Endothelial cell (in vitro differentiated cells): ENCODE results near the gene CYSLTR2. TPM values are rescaled to one million over a fixed set of nuclear protein-coding genes. Genes with fewer than 3 reads are reported as not detected.

Experiments
- total RNA-seq: library from RNA; stranded (reverse); fragmentation: NEBNext Ultra II Directional; extraction: Animal tissue kit (Norgen Biotek cat#: 25700); gene quantifications from one replicate; pipeline ENCODE4 v1.2.1, GENCODE V29; 2021; ENCODE audit not compliant: unreplicated experiment

CYSLTR2 gene
- total RNA-seq, 1 donor from 2014 or later, result not detected

Other genes starting within 250 kb of the CYSLTR2 start
- 98.0 TPM for gene LPAR6, start 240.8 kb upstream of the CYSLTR2 start, total RNA-seq
- gene RCBTB2, start 120.8 kb upstream of the CYSLTR2 start, total RNA-seq, result 71.0 TPM